GM23338 (cell line): Measurements from ENCODE around the gene PCDHGA6. TPM values are rescaled to one million over a fixed set of nuclear protein-coding genes. Genes with fewer than 3 reads are reported as not detected.
A peak's percentile ranks its signal among the peaks of the same experiment; 100 is the strongest.

Source experiments
- ATAC-seq: fragments of 200-7000 bp; cut with Tn5 transposase; 3 replicates; pipeline ENCODE4 v1.9.1; 2020
- DNase-seq: peaks from one replicate; pipeline ENCODE4 v3.0.0-alpha.2; 2015; ENCODE audit warnings: low spot score
- H2AFZ ChIP-seq: fragments of 200-600 bp; sonication (generic); 2 replicates; pipeline ENCODE4 v1.8.0; 2016; ENCODE audit warnings: antibody characterized with exemption, mild to moderate bottlenecking, moderate library complexity
- H3F3A ChIP-seq: fragments of 200-600 bp; sonication (generic); replicated peaks from 2 replicates; pipeline ENCODE4 v1.8.0; 2017; ENCODE audit warnings: antibody characterized with exemption, mixed run types, low read depth
- H3K27ac ChIP-seq: fragments of 200-600 bp; sonication (generic); 2 replicates; pipeline ENCODE4 v1.6.1; 2016; ENCODE audit warnings: low read depth
- H3K27me3 ChIP-seq: fragments of 200-600 bp; sonication (generic); 2 replicates; pipeline ENCODE4 v1.8.0; 2016; ENCODE audit warnings: mild to moderate bottlenecking, mixed run types, moderate library complexity; ENCODE audit not compliant: insufficient read depth
- H3K36me3 ChIP-seq: fragments of 200-600 bp; sonication (generic); 2 replicates; pipeline ENCODE4 v1.8.0; 2016; ENCODE audit warnings: mild to moderate bottlenecking; ENCODE audit not compliant: insufficient read depth
- H3K4me1 ChIP-seq: fragments of 200-600 bp; sonication (generic); 2 replicates; pipeline ENCODE4 v1.8.0; 2016; ENCODE audit warnings: mild to moderate bottlenecking, moderate library complexity; ENCODE audit not compliant: insufficient read depth
- H3K4me2 ChIP-seq: fragments of 200-600 bp; sonication (generic); 2 replicates; pipeline ENCODE4 v1.7.1; 2017; ENCODE audit warnings: mixed run types
- H3K4me3 ChIP-seq: fragments of 200-600 bp; sonication (generic); 2 replicates; pipeline ENCODE4 v1.6.1; 2016; ENCODE audit warnings: mixed run types
- H3K79me2 ChIP-seq: fragments of 200-600 bp; sonication (generic); replicated peaks from 2 replicates; pipeline ENCODE4 v1.8.0; 2017; ENCODE audit warnings: mild to moderate bottlenecking; ENCODE audit not compliant: insufficient read depth
- H3K9me2 ChIP-seq: fragments of 200-600 bp; sonication (generic); 2 replicates; pipeline ENCODE4 v1.8.0; 2017; ENCODE audit not compliant: insufficient read depth
- H4K20me1 ChIP-seq: fragments of 200-600 bp; sonication (generic); replicated peaks from 2 replicates; pipeline ENCODE4 v1.8.0; 2017; ENCODE audit warnings: mild to moderate bottlenecking; ENCODE audit not compliant: insufficient read depth
- H3K27ac Mint-ChIP-seq: 2 replicates; pipeline ENCODE4 v1.8.0; 2020; ENCODE audit warnings: inconsistent platforms, mild to moderate bottlenecking, moderate library complexity, mixed read lengths
- H3K27me3 Mint-ChIP-seq: 3 replicates; pipeline ENCODE4 v1.8.0; 2022; ENCODE audit warnings: low read depth, mild to moderate bottlenecking, moderate library complexity, mixed read lengths, inconsistent platforms; ENCODE audit not compliant: insufficient read depth, poor library complexity
- H3K36me3 Mint-ChIP-seq: 3 replicates; pipeline ENCODE4 v1.8.0; 2021; ENCODE audit warnings: low read depth, mild to moderate bottlenecking, inconsistent platforms, moderate library complexity, mixed read lengths
- H3K4me1 Mint-ChIP-seq: 3 replicates; pipeline ENCODE4 v1.8.0; 2020; ENCODE audit warnings: mild to moderate bottlenecking, inconsistent platforms, mixed read lengths
- H3K4me3 Mint-ChIP-seq: 3 replicates; pipeline ENCODE4 v1.8.0; 2021; ENCODE audit warnings: moderate library complexity, mild to moderate bottlenecking, inconsistent platforms, mixed read lengths
- H3K9me3 Mint-ChIP-seq: 3 replicates; pipeline ENCODE4 v1.8.0; 2020; ENCODE audit warnings: moderate library complexity, mild to moderate bottlenecking, inconsistent platforms, mixed read lengths
- CREB1 ChIP-seq: fragments of 250-450 bp; sonication (Bioruptor Pico); IDR thresholded peaks from 2 replicates; pipeline ENCODE4 v1.5.0; 2020; ENCODE audit warnings: low read depth, mild to moderate bottlenecking, moderate library complexity
- CTCF ChIP-seq, 2 experiments: fragments of 200-600 bp in 1 of 2; sonication (generic) in 1 of 2; conservative IDR thresholded peaks; 2 replicates each; pipeline versions ENCODE4 v1.5.1 to v1.6.1; 2016 to 2017; ENCODE audit warnings: antibody characterized with exemption in 2 of 2, low read depth in 2 of 2, mild to moderate bottlenecking in 2 of 2, moderate library complexity in 1 of 2
- EZH2 ChIP-seq: fragments of 200-600 bp; sonication (generic); IDR thresholded peaks from one replicate; pipeline ENCODE4 v1.8.0; 2017; ENCODE audit warnings: antibody characterized with exemption, mild to moderate bottlenecking, low read depth; ENCODE audit not compliant: unreplicated experiment
- EZH2phosphoT487 ChIP-seq: fragments of 200-600 bp; sonication (generic); IDR thresholded peaks from one replicate; pipeline ENCODE4 v1.8.1; 2018; ENCODE audit warnings: antibody characterized with exemption; ENCODE audit not compliant: unreplicated experiment
- JUNB ChIP-seq: IDR thresholded peaks from one replicate; pipeline ENCODE4 v1.6.1; 2016; ENCODE audit warnings: antibody characterized with exemption; ENCODE audit not compliant: unreplicated experiment
- NANOG ChIP-seq: IDR thresholded peaks from 2 replicates; pipeline ENCODE4 v1.6.1; 2016; ENCODE audit warnings: antibody characterized with exemption, borderline replicate concordance
- POLR2AphosphoS5 ChIP-seq: IDR thresholded peaks from 2 replicates; pipeline ENCODE4 v1.6.1; 2016; ENCODE audit warnings: antibody characterized with exemption, low read depth
- REST ChIP-seq: IDR thresholded peaks from one replicate; pipeline ENCODE4 v1.6.1; 2018; ENCODE audit warnings: antibody characterized with exemption; ENCODE audit not compliant: unreplicated experiment
- STAT1 ChIP-seq: IDR thresholded peaks from one replicate; pipeline ENCODE4 v1.6.1; 2016; ENCODE audit warnings: antibody characterized with exemption; ENCODE audit not compliant: unreplicated experiment
- polyA plus RNA-seq: library from polyadenylated mRNA; unstranded; fragments of >200 nt; fragmentation: Nextera tagmentation; extraction: Ambion mirVana; gene quantifications from 2 replicates; pipeline ENCODE4 v1.2.1, GENCODE V29; 2016
- total RNA-seq: library from RNA; depleted of rRNA; stranded (reverse); fragments of >200 nt; shearing (Covaris generic); gene quantifications from 2 replicates; pipeline ENCODE4 v1.2.3, GENCODE V29; 2014
- TF ChIP-seq, protein P1 (sequence below): IDR thresholded peaks from 2 replicates; pipeline ENCODE4 v1.6.1; 2016; ENCODE audit warnings: antibody characterized with exemption

Gene PCDHGA6
- total and polyA plus RNA-seq, 2 experiments from 2014 or later, result 0.99 to 4.8 TPM

DNA sequence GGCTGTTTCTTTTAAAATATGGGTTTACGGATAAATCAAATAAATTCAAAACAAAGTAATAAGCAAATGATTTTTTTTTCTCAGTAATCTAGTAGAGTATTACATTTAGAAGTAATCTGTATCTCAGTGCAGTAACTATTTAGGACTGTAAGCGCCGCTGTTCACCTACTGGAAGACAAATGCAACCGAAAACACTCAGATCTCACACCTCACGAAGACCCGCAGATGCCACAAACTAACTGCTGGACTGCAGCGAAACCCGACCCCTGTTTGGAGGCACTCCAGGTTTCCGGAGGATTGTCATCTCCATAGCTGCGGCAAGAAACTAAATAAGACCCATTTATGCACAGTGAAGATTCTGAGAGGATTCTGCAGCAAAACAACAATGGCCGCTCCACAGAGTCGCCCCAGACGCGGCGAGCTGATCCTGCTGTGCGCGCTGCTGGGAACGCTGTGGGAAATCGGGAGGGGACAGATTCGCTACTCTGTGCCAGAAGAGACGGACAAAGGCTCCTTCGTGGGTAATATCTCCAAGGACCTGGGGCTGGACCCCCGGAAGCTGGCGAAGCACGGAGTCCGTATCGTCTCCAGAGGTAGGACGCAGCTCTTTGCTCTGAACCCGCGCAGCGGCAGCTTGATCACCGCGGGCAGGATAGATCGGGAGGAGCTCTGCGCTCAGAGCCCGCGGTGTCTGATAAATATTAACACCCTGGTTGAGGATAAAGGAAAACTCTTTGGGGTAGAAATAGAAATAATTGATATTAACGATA, 18.9 kb downstream of the PCDHGA6 start, which contains the start of gene PCDHGA8:
PCDHGA8 (plus strand) TSS at position 205 of the 770 bp plus-strand sequence; CDS start at position 386, 181 bp downstream.
- peaks cover 87% of the 10 kb centered on the region for H3K9me3 Mint-ChIP-seq
- H3F3A ChIP-seq, result no peaks in the 10 kb centered on the region
- DNase-seq, result no peak
- ATAC-seq, result no peak
- H3K27ac Mint-ChIP-seq, result no peak within 1 kb of the TSS
- H3K27me3 ChIP-seq, result peaks cover 7% of the 10 kb centered on the region; the same call in 1 of the 2 replicates
- H3K79me2 ChIP-seq, result 0 out of 2 replicates have a peak, but pooled peaks cover 5% of the 10 kb centered on the region
- H3K27ac ChIP-seq, result no peak within 1 kb of the TSS
- H2AFZ ChIP-seq, result no peak within 1 kb of the TSS
- no peaks in the 10 kb centered on the region for H4K20me1 ChIP-seq
- H3K4me3 ChIP-seq, result peak within 1 kb of the TSS; percentile 25; the same call in 1 of the 2 replicates
- peaks cover 83% of the 10 kb centered on the region for H3K36me3 Mint-ChIP-seq
- H3K4me3 Mint-ChIP-seq, result no peak within 1 kb of the TSS
- no peaks in the 10 kb centered on the region for H3K9me2 ChIP-seq
- 0 out of 2 replicates have a peak within 1 kb of the TSS, but pooled peaks have one; percentile 15 for H3K4me2 ChIP-seq
- peaks cover 8% of the 10 kb centered on the region for H3K27me3 Mint-ChIP-seq
- TF ChIP-seq CTCF (conservative IDR thresholded peaks at IDR 0.05; ENCODE audit: low read depth in 2 of 2) (peak in 1 of 2 experiments; percentile 17; a peak in 1 of 4 replicates), POLR2AphosphoS5 (no peak), NANOG (no peak), EZH2phosphoT487 (no peak)
- H3K4me1 Mint-ChIP-seq, result no peaks in the 10 kb centered on the region; the same call in 2 of the 3 replicates
- H3K4me1 ChIP-seq, result 0 out of 2 replicates have a peak, but pooled peaks cover 5% of the 10 kb centered on the region
- H3K36me3 ChIP-seq, result peaks cover 7% of the 10 kb centered on the region; the same call in 1 of the 2 replicates

DNA sequence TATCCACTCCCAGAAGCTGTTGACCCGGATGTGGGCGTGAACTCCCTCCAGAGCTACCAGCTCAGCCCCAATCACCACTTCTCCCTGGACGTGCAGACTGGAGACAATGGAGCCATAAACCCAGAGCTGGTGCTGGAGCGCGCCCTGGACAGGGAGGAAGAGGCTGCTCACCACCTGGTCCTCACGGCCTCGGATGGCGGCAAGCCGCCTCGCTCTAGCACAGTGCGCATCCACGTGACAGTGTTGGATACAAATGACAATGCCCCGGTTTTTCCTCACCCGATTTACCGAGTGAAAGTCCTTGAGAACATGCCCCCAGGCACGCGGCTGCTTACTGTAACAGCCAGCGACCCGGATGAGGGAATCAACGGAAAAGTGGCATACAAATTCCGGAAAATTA, 19.6 kb downstream of the PCDHGA6 start:
- Histone ChIP-seq H3K9me2 (no peaks in the 10 kb centered on the region), H4K20me1 (no peaks in the 10 kb centered on the region), H3K27ac (no peak overlapping the region), H3K4me3 (no peak overlapping the region), H2AFZ (no peak overlapping the region), H3K4me1 (0 out of 2 replicates have a peak, but pooled peaks cover 2% of the 10 kb centered on the region), H3F3A (no peaks in the 10 kb centered on the region), H3K4me2 (no peak overlapping the region), H3K36me3 (peaks cover 7% of the 10 kb centered on the region; the same call in 1 of the 2 replicates), H3K79me2 (0 out of 2 replicates have a peak, but pooled peaks cover 5% of the 10 kb centered on the region), H3K27me3 (peaks cover 6% of the 10 kb centered on the region; the same call in 1 of the 2 replicates)
- DNase-seq (no peak), ATAC-seq (no peak)
- Mint-ChIP-seq H3K9me3 (peaks cover 87% of the 10 kb centered on the region), H3K4me1 (no peaks in the 10 kb centered on the region; the same call in 2 of the 3 replicates), H3K27me3 (peaks cover 8% of the 10 kb centered on the region), H3K36me3 (peaks cover 82% of the 10 kb centered on the region), H3K4me3 (no peak overlapping the region), H3K27ac (no peak overlapping the region)
- TF ChIP-seq CTCF (conservative IDR thresholded peaks at IDR 0.05; ENCODE audit: low read depth in 2 of 2), result no peak
- TF ChIP-seq POLR2AphosphoS5, result no peak
- TF ChIP-seq, protein P1, sequence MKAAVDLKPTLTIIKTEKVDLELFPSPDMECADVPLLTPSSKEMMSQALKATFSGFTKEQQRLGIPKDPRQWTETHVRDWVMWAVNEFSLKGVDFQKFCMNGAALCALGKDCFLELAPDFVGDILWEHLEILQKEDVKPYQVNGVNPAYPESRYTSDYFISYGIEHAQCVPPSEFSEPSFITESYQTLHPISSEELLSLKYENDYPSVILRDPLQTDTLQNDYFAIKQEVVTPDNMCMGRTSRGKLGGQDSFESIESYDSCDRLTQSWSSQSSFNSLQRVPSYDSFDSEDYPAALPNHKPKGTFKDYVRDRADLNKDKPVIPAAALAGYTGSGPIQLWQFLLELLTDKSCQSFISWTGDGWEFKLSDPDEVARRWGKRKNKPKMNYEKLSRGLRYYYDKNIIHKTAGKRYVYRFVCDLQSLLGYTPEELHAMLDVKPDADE, result no peak
- TF ChIP-seq NANOG, result no peak
- TF ChIP-seq REST, result no peak
- no peak for TF ChIP-seq CREB1 (CRISPR knock-in tag)
- no peak for TF ChIP-seq EZH2
- no peak for TF ChIP-seq EZH2phosphoT487
- no peak for TF ChIP-seq STAT1
- no peak for TF ChIP-seq JUNB
